Stimulated activated naive CD8-positive, alpha-beta T cell treated with anti-CD3 and anti-CD28 coated beads, Interleukin-15, Interleukin-2, amounts not matched to agents 100 U/mL and 50 U/mL, for 24 hours (primary cell): ENCODE data around the gene TRDN.
"Not testable (repeated sequence)": the region's sequence is repeated elsewhere in the genome, so short reads cannot be mapped to it uniquely, and the experiment has no call there.

ENCODE experiments used
- ATAC-seq: fragments of 150-1000 bp; cut with Tn5 transposase; one replicate; pipeline ENCODE4 v1.10.0; 2021
- DNase-seq: peaks from one replicate; pipeline ENCODE4 v3.0.0; 2021

TRDN gene

GRCh38 chr6:123629258-123629941 is 7.3 kb downstream of the TRDN start:
- ATAC-seq, result no peak

GRCh38 chr6:123625696-123626095 is 11.1 kb downstream of the TRDN start:
- ATAC-seq (no peak), DNase-seq (no peak)

More at GRCh38 chr6:123629258-123629941, 7.3 kb downstream of the TRDN start:
- no peak for DNase-seq

GRCh38 chr6:123622780-123623179 is 14.0 kb downstream of the TRDN start:
- ATAC-seq, result no peak
- DNase-seq, result no peak

DNA sequence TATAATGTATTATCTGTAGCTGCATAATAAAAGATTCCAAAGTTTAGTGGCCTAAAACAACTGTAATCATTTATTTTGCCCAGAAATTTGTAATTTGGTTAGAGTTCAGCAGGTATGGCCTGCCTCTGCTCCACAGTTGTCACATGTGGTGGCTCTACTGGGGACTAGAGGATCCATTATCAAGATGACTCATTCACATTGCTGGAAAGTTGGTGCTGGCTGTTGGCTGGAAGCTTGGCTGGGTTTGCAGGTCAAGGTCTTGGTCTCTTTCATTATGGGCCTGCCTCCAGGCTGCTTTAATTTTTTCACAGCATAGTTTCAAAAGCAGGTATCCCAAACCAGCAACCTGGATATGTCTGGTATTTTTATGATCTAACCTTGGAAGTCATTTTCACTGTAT is 17.6 kb downstream of the TRDN start:
- DNase-seq (no peak), ATAC-seq (no peak)

DNA sequence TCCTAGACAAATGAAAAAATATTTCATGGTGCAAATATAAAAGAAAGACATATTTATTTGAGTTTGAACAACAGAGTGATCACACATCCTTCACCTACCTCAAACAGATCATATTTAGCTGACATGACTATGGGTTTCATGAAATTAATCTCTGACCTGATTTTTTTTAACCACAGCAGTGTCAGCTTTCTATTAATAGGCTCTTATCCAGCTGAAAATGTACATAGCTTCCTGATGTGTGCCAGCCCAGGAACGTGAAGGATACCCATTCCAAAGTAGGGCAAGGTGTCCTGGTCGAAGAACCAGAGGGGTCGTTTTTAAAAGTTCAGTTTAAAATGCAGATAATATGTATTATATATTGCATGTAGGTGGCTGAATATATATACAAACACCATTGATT is 19.8 kb downstream of the TRDN start:
- ATAC-seq (no peak), DNase-seq (no peak)

GRCh38 chr6:123616016-123616415 is 20.7 kb downstream of the TRDN start:
- ATAC-seq (no peak), DNase-seq (no peak)

DNA sequence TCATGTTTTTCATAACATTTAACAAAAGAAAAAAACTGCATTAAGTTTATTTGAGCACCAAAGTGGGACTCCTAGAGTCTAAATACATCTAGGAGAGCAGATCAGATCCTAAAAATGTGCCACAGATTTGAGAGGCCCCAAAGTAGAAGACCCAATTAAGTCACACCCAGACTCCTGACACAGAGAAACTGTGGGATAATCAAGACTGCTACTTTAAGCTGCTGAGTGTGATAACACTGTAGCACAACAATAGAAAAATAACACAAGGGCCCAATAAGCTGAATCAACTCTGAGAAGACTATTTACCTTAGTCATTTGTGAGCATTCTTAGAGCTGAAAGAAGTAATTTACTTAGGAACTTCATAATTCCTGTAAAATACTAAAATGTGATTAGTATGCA is 26.0 kb downstream of the TRDN start:
- DNase-seq (no peak), ATAC-seq (no peak)

- ATAC-seq, result no peak
- no peak for DNase-seq
Measured at GRCh38 chr6:123604067-123604466, 32.7 kb downstream of the TRDN start.

GRCh38 chr6:123598011-123598410 is 38.7 kb downstream of the TRDN start:
- no peak for ATAC-seq
- no peak for DNase-seq

- no peak for ATAC-seq
Measured at GRCh38 chr6:123594776-123595175, 42.0 kb downstream of the TRDN start.

DNA sequence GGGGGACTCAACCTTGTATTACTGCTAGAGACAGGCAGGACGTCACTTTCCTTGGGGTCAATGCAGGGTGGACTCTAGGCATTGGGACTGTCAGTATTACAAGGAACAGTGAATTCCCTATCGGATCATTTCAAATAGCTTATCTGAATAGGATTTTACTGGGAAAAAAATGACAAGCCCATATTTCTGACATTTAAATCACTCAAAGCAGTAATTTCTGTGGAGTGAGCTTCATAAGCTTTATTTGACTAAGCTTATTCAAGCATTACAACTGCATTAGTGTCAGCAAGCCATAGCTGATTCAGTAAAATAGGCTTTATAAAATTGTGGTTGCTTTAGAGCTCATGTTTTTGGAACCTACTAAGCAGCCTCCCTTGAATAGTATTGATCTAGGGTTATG is 44.3 kb downstream of the TRDN start:
- ATAC-seq (no peak), DNase-seq (no peak)

More at GRCh38 chr6:123594776-123595175, 42.0 kb downstream of the TRDN start:
- DNase-seq, result no peak

DNA sequence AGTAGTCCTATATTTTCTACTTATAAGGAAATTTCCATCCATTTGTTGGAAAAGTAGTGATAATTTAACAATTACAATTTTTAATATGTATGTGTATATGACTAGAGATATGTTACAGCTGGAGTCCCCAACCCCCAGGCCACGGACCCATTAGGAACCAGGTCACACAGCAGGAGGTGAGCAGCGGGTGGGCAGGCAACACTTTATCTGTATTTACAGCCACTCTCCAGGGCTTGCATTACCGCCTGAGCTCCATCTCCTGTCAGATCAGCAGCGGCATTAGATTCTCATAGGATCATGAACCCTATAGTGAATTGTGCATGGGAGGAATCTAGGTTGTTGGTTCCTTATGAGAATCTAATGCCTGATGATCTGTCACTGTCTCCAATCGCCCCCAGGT is 46.8 kb downstream of the TRDN start:
- no peak for DNase-seq

DNA sequence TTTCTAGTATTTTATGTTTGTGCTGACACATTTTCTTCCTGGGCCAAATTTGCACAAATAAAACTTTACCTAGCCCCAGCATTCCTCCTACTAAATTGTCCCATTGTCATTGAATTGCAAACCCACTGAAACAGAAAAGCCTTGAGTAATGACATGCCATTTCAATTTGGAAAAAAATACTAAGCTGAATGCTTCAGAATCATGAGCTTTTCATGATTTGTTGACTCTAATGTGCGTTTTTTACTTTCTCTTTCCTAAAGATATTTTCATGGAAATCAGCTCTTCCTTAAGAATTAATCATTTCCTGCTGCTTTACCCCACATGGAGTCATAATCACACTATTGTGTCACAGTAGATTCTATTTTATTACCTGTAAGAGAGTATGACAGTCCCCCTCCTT is 47.4 kb downstream of the TRDN start:
- DNase-seq, result no peak

More for the DNA sequence above, 46.8 kb downstream of the TRDN start:
- ATAC-seq, result no peak

DNA sequence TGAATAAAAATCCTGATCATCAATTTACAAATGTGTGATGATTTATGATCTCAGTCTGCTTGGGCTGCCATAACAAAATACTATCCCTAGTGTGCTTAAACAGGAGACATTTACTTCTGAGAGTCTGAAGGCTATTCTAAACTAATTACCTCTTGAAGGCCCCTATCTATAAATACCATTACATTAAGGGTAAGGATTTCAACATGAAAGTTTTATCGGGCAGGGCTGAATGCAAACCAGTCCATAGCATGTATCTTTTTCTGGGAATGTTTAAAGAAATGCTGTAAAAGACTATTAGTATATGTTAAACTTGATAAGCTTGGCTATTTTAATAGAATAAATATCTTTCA is 48.2 kb downstream of the TRDN start:
- DNase-seq (no peak), ATAC-seq (no peak)

More for the DNA sequence above, 47.4 kb downstream of the TRDN start:
- ATAC-seq, result no peak

- DNase-seq (no peak), ATAC-seq (no peak)
Measured at GRCh38 chr6:123587838-123588545, 48.8 kb downstream of the TRDN start.

GRCh38 chr6:123587407-123587806 is 49.3 kb downstream of the TRDN start:
- not testable (repeated sequence) for ATAC-seq, DNase-seq

- no peak for ATAC-seq
- no peak for DNase-seq
Measured at GRCh38 chr6:123580331-123580730, 56.4 kb downstream of the TRDN start.

GRCh38 chr6:123575188-123575587 is 61.6 kb downstream of the TRDN start:
- ATAC-seq, result no peak
- DNase-seq, result no peak

- DNase-seq, result no peak
- no peak for ATAC-seq
Measured at GRCh38 chr6:123570813-123571684, 65.7 kb downstream of the TRDN start.

- ATAC-seq (no peak), DNase-seq (no peak)
Measured at GRCh38 chr6:123569575-123569974, 67.2 kb downstream of the TRDN start.

GRCh38 chr6:123565529-123565928 is 71.2 kb downstream of the TRDN start:
- DNase-seq (no peak), ATAC-seq (no peak)

DNA sequence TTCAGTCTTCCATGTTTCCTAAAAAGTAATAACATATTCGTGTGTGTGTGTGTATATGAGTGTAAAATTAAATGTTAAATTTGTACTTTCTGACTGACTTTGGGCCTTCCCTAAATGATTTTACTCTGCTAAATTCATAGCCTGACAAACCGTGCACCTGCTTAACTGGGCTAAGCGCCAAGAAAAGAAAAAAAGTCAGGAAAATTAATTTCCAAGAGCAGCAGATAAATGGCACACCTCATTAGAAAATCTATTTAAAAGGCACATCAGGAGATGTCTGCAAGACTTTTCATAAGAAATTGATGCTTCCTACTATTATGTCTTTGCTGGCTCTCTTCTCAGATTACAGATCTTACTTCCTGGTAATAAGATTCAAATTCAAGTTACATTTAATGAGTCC is 72.4 kb downstream of the TRDN start:
- no peak for ATAC-seq
- no peak for DNase-seq

DNA sequence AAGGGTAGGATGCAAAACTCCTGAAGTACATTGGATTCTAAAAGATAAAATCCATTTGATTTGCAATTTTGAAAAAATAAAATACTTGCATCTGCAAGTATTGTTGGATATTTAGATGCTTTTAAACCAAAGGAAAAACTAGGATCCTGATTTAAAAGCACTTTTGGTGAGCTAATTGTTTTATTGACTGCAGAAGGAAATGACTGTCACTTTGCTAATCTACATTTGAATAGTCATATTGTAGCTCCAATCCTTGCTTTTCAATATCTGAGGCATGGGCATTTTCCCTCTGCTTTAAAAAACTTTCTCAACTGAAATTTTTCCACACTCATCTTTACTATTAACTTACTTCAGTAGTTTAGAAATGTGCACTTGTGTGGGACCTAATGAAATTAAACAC is 74.1 kb downstream of the TRDN start:
- ATAC-seq (no peak), DNase-seq (no peak)
